Activated naive CD8-positive, alpha-beta T cell treated with anti-CD3 and anti-CD28 coated beads, Interleukin-2, amount 50 U/mL, for 16 hours (primary cell): ENCODE data around the gene TMPRSS7.
A peak's percentile ranks its signal among the peaks of the same experiment; 100 is the strongest.

Source experiments
- DNase-seq: peaks from one replicate; pipeline ENCODE4 v3.0.0-alpha.2; 2020; ENCODE audit warnings: low read depth, low spot score

TMPRSS7 gene

GRCh38 chr3:112034436-112034835 is at the start of gene TMPRSS7:
TSS of gene TMPRSS7 (plus strand) at chr3:112034736. CDS start at chr3:112034846, 110 bp downstream.
- DNase-seq: no peak

GRCh38 chr3:111986800-111987199 is 47.7 kb upstream of the TMPRSS7 start:
- DNase-seq: no peak

- no peak for DNase-seq
These were observed 45.4 kb upstream of the TMPRSS7 start for GRCh38 chr3:111989061-111989678.

- DNase-seq: no peak
These were observed 41.5 kb upstream of the TMPRSS7 start for GRCh38 chr3:111993038-111993437.

- DNase-seq: no peak
These were observed 35.7 kb upstream of the TMPRSS7 start, which contains the start of gene TAGLN3 for GRCh38 chr3:111998636-111999483. TSS of gene TAGLN3 (plus strand) at chr3:111998922. CDS start at chr3:111999423, 501 bp downstream.

GRCh38 chr3:111999484-112000324 is 34.8 kb upstream of the TMPRSS7 start:
- no peak for DNase-seq

- no peak for DNase-seq
These were observed 34.2 kb upstream of the TMPRSS7 start for GRCh38 chr3:112000367-112000771.

GRCh38 chr3:112000966-112001365 is 33.6 kb upstream of the TMPRSS7 start:
- DNase-seq: no peak

- no peak for DNase-seq
These were observed 33.0 kb upstream of the TMPRSS7 start for GRCh38 chr3:112001526-112001925.

- DNase-seq: peak; percentile 8
These were observed 32.2 kb upstream of the TMPRSS7 start for GRCh38 chr3:112002096-112002971.

- no peak for DNase-seq
These were observed 31.0 kb upstream of the TMPRSS7 start for GRCh38 chr3:112003321-112004080.

GRCh38 chr3:112004187-112004586 is 30.3 kb upstream of the TMPRSS7 start:
- no peak for DNase-seq

- DNase-seq: no peak
These were observed 29.9 kb upstream of the TMPRSS7 start for GRCh38 chr3:112004669-112005068.

GRCh38 chr3:112005091-112005672 is 29.4 kb upstream of the TMPRSS7 start:
- DNase-seq: no peak

GRCh38 chr3:112007633-112008032 is 26.9 kb upstream of the TMPRSS7 start:
- no peak for DNase-seq

- no peak for DNase-seq
These were observed 24.9 kb upstream of the TMPRSS7 start for GRCh38 chr3:112009670-112010069.

- DNase-seq: no peak
These were observed 23.9 kb upstream of the TMPRSS7 start for GRCh38 chr3:112010636-112011035.

- no peak for DNase-seq
These were observed 23.1 kb upstream of the TMPRSS7 start for GRCh38 chr3:112011376-112011940.

- DNase-seq: no peak
These were observed 22.1 kb upstream of the TMPRSS7 start for GRCh38 chr3:112012205-112012992.
